Measurements from ENCODE around the gene MEN1.

MEN1 gene

GRCh38 chr11:64762674-64763525, 47.5 kb downstream of the MEN1 start:
- DNase-seq (ENCODE audit: low read depth in 3 of 3) = no peak

DNA sequence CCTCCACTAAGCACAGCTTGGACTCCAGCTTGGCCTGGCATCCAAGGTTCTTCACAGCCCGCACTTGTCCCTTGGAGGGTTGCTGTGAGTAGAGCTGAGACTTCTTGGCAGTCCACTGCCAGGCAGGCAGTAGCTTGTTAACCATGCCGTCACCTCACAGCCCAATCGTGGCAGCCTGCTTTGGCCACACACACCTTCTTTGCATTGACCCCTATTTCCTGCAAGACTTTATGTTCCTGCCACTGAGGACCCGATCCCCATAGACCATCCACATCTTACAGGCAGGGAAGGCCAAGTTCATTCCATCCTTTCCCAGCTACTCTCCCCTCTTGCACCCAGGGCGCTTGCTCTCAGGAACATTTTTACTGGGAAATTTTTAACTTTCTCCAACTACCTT, 48.1 kb downstream of the MEN1 start:
- DNase-seq (ENCODE audit: low read depth in 3 of 3) = no peak

DNA sequence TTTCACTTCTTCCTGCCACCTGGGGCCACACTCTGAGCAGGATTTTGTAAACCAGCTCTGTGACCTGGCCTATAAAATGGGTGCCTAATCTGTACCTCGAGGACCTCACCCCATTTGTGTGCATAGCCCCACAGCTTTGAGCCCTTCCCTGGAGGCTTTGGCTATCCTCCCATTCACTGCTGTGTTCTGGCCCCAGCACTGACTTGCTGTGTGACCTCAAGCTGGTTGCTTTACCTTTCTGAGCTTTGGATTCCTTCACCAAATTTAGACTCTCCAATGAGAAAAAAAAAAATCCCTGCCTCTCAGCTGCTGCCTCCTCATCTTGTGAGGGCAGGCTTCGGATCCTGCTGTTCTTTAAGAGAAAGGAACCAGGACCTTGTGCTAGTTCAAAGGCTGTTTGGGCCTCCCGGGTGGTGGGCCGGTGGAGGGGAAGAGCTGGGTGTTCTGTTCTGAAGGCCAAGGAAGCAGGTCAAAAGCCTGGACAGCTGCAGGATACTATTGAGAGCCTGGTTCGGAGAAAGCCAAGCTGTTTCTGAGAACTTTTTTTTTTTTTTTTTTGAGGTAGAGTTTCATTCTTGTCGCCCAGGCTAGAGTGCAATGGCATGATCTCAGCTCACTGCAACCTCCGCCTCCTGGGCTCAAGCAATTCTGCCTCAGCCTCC, 49.5 kb downstream of the MEN1 start:
- no peak for DNase-seq (ENCODE audit: low read depth in 3 of 3)

DNA sequence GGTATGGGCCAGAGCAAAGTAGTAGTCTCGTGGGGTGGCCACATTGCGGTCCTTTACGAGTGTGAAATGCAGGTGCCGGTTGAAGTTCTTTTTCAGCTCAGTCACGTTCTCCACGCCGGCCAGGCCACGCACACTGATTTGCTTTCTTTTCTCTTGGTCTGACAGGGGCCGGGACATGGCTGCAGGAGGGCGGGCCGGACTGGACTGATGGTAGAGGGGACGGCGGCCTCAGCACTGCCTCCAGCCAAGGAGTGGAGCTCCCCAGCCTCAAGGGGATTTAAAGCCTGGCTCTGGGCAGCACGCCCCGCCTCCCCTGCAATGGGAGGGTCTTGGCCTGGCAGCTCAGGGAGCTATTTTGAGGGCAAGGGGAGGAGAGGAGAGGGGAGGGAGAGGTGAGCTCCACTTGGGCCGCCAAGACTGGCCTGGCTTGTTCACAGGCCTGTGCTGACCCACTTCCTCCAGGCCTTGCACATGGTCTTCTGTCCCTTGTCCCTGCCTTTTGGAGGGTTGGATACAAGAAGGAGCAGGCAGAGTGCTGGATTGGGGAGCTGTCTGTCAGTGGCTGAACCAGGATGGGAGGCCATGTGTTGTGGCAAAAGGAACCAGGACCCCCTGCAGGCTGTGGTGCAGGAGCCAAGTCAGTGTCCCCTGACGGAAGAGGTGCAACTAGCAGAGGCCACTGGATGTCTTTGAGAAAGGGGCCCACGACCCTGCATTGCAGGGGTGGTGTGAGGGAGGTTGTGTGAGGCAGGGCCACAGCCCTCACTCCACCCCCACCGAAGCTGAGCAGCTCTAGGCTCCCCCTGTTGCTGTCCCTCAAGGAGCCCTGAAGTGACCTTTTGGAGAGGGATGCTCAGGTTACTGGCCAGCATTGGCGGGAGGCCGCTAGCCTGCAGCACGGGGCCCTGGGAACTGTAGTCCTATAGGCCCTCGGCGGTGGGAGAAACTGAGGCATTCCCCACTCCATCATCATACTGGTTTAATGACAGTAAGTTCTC, 50.3 kb downstream of the MEN1 start, which contains the start of gene PYGM:
TSS of gene PYGM (minus strand) at position 253 of the 998 bp plus-strand sequence. CDS start at position 177, 76 bp downstream.
- DNase-seq (ENCODE audit: low read depth in 3 of 3) = no peak

GRCh38 chr11:64759131-64759721, 51.1 kb downstream of the MEN1 start:
- no peak for DNase-seq (ENCODE audit: low read depth in 3 of 3)

DNA sequence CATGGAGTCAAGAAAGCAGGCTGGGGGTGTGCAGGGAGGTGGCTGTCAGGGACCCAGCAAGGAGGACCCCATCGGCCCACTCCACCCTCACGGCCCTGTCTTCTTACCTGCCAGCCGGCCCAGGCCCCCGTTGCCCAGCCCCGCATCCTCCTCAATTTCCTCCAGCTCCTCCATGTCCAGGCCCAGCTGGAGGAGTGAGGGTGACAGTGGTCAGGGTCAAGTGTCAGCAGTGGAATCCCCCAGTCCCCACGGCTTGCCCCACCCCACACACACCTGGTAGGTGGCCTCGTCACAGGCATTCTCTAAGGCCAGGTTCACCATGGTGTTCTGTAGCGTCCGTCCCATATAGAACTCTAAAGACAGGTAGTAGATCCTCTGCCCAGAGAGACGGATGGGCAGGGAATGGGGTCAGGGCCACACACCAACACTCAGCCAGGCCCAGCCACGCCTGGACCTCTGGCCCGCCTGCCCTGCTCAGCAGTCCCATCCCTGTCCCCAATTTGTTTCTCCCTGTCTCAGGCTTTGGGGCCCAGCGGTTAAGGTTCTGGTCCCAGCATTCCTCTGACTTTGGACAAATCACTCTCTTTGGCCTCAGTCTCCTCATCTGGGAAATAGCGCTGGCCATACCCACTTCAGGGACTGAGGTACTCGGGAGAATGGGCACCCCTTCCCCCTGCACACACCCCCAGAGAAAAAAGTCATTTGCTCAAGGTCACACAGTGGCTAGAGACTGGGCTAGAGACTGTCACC, 51.8 kb downstream of the MEN1 start:
- no peak for DNase-seq (ENCODE audit: low read depth in 3 of 3)

GRCh38 chr11:64757549-64758329, 52.6 kb downstream of the MEN1 start:
- no peak for DNase-seq (ENCODE audit: low read depth in 3 of 3)

DNA sequence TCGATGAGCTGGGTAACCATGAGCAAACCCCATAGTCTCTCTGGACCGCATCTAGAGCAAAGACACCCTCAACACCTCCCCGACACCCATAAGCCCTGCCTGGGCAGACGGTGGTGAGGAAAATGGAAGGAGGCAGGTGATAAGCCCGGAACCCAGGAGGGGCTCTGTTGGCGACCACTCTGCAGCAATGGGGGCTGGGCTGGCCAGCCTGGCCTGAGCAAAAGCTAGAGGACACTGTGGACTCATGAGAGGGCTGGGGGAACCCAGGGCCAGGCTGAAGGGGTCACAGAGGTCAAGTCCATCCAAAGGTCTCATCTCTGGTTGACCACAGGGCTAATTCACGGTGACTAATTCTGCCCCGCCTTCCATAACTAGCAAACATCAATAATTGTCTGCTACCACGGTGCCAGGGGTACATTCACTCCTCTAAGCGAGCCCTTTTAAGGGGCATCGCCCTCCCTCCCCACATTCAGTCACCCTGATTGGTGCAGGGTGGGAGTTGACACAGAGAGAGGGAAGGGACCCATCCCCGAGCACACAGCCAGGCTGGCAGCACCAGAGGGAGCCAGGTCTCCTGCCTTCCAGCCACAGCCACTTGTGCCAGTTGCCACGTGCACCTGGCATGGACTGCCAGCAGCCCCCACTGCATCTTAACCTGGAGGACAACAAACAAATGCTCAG, 54.5 kb downstream of the MEN1 start:
- no peak for DNase-seq (ENCODE audit: low read depth in 3 of 3)

GRCh38 chr11:64754919-64755662, 55.3 kb downstream of the MEN1 start:
- DNase-seq (ENCODE audit: low read depth in 3 of 3) = no peak

DNA sequence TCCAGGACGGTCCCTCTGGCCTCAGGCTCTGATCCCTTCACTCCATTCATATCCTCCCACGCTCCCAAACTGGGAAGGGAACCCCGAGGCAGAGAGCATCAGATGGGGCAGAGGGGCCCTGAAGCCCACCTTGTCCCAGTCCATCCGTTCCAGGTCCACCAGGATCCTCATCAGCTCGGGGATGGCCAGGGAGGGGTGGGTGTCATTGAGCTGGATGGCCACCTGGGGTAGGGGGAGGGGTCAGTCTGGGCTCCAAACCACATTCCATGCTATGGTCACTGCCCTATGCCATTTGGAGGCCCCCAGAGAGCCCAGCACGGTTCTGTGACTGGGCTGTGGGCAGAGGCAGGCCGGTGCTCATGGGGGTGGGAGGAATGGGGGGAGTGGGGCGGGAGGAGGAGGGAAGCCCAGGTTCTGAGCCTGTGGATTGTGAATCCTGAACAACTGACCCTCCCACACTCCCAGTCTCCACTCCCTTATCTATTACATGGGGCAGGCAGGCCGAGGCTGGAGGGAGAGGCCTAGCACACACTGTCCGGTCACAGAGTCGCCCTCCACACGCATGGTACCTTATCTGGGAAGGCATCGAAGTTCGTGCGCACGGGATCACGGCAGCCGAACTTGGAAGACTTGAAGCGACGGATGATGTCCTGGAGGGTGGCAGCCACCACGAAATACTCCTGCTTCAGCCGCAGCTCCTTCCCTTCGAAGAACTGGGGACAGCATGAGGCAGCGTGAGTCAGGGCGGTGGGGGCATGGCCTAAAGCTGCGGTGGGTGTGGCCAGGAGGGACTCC, 56.0 kb downstream of the MEN1 start:
- DNase-seq (ENCODE audit: low read depth in 3 of 3) = no peak
